Gastrocnemius medialis (tissue), 4 donors: ENCODE results near the gene ESYT2.

Source experiments
- POLR2A ChIP-seq, 2 donors: fragments of 450-650 bp; IDR thresholded peaks; one replicate each; pipeline ENCODE4 v1.6.1; 2017; ENCODE audit warnings: antibody characterized with exemption in 2 of 2, mild to moderate bottlenecking in 2 of 2, moderate library complexity in 2 of 2
- TF ChIP-seq, protein P1 (sequence below), 5 experiments: fragments of 450-650 bp in 3 of 5; fragments of 200-600 bp in 2 of 5; sonication (generic) in 2 of 5; IDR thresholded peaks in 4 of 5; conservative IDR thresholded peaks in 1 of 5; 1 replicate in 4 of 5; 2 replicates in 1 of 5; pipeline ENCODE4 v1.5.1; 2016 to 2019; ENCODE audit warnings: antibody characterized with exemption in 5 of 5, mild to moderate bottlenecking in 3 of 5, moderate library complexity in 3 of 5

DNA sequence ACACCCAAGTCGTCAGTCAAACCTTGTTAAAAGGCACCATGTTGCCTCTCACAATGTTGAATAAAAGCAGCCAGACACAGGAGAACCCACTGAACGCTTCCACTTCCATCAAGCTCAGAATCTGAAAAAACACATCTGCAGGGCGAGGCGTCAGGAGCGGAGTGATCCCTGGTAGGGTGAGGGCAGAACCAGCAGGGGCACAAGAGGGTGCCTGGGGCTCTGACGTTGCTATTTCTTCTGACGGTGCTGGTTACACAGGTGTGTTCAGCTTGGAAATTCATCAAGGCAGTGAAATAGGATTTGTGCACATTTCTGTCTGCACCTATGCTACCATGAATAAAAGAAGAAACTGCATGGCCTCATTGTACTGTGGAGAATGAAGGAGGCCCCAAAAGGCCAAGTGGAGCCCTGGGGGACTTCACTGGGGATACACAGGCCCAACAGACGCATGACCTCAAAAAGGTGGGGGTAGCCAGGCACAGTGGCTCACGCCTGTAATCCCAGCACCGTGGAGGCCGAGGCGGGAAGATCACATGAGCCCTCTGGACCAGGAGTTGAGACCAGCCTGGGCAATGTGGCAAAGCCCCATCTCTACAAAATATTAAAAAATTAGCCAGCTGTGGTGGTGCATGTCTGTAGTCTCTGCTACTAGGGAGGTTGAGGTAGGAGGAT, 105.5 kb downstream of the ESYT2 start:
- TF ChIP-seq, protein P1, sequence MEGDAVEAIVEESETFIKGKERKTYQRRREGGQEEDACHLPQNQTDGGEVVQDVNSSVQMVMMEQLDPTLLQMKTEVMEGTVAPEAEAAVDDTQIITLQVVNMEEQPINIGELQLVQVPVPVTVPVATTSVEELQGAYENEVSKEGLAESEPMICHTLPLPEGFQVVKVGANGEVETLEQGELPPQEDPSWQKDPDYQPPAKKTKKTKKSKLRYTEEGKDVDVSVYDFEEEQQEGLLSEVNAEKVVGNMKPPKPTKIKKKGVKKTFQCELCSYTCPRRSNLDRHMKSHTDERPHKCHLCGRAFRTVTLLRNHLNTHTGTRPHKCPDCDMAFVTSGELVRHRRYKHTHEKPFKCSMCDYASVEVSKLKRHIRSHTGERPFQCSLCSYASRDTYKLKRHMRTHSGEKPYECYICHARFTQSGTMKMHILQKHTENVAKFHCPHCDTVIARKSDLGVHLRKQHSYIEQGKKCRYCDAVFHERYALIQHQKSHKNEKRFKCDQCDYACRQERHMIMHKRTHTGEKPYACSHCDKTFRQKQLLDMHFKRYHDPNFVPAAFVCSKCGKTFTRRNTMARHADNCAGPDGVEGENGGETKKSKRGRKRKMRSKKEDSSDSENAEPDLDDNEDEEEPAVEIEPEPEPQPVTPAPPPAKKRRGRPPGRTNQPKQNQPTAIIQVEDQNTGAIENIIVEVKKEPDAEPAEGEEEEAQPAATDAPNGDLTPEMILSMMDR (IDR thresholded peaks at IDR 0.05 in 4 of 5, conservative IDR thresholded peaks at IDR 0.05 in 1 of 5): no peak
- TF ChIP-seq POLR2A (IDR thresholded peaks at IDR 0.05): no peak
